ENCODE results near the gene ADA.
"Not testable (repeated sequence)": the region's sequence is repeated elsewhere in the genome, so short reads cannot be mapped to it uniquely, and the experiment has no call there.

Gene ADA

DNA sequence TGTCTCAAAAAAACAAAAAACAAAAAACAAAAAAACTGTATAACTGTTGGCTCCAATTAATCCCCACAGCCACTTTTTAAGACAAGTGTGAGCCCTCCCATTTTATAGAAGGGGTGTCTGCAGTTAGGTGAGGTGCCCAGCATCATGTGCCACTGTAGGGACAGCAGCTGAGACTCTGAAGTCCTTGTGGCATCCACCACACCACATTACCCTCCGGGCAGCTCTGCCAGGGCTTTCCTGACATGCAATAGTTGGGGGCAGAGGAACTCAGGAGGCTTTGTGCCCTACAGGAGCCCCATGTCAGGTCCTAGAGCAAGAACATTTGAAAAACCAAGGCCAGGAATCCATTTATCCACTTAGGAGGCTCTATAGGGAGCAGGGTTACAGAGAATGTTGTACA is 51.8 kb downstream of the ADA start:
- DNase-seq (ENCODE audit: low spot score) = no peak

DNA sequence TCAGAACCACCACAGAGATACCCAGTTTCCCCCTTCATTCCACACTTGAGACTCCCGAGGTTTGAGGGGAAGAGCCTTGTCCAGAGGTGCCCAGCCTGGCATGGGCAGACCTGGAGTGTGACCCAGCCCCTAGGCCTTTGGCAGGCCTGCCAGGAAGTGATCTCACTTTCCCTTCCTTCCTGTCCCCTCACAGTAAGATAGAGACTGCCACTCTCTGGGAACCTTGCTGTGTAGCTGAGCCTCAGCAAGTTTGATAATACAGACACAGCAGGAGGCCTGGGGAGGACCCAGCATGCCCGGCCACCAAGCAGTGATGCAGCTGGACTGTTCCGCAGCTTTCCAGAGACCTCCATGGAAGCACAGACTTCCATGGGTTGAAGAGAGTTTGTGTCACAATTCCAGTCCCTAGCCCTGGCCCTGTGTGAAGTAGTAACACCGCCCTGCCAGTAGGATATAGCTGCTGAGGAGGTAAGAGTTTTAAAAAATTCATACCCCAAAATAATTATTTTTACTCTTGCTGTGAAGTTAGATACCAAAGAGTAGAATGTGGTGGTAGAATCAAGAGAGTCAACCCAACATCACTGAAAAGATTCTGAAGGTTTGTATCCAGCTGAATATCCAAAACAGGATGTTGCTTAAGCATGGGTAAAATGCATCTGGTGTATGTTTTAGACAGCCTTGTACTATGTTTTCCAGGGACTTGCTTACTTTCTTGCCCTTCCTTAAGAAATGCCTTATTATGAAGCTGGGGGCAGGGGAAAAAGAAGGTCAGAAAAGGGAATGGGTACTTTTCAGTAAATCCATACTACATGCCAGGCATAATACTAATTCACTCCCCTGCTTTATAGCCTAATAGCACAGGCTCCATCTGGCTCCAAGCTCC is 52.8 kb downstream of the ADA start:
- no peak for DNase-seq (ENCODE audit: low spot score)

DNA sequence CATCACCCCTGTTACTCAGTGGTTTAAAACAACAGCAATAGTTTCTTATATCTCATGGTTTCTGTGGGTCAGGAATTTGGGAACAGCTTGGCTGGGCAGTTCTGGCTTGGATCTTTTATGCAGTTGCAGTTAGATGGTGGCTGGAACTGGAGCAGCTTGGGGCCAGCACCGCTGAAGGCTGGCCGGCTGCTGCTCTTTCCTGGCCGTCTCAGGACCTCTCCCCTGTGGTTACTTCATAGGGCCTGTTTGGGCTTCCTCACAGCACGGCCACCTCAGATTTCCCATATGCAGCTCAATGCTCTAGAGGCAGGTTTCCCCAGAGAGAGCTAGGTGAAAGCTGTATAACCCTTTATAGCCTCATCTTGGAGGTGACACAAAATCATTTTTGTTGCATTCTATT is 53.6 kb downstream of the ADA start:
- DNase-seq (ENCODE audit: low spot score) = no peak

DNA sequence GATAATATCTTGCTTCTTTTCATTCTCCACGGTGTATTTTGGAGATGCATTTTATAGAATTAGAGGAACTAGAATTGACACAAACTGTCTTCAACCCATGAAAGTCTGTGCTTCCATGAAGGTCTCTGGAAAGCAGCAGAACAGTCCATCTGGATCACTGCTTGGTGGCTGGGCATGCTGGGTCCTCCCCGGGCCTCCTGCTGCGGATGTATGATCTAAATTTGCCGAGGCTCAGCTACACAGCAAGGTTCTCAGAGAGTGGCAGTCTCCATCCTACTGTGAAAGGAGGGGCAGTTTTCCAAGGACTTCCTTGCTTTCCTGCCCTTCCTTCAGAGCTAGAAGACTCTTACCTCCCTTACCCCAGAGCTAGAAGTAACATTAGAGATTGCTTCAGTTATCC is 54.0 kb downstream of the ADA start:
- no peak for DNase-seq (ENCODE audit: low spot score)

GRCh38 chr20:44596876-44597275 is 54.6 kb downstream of the ADA start:
- DNase-seq (ENCODE audit: low spot score) = no peak

GRCh38 chr20:44596010-44596409 is 55.5 kb downstream of the ADA start:
- DNase-seq (ENCODE audit: low spot score) = no peak

DNA sequence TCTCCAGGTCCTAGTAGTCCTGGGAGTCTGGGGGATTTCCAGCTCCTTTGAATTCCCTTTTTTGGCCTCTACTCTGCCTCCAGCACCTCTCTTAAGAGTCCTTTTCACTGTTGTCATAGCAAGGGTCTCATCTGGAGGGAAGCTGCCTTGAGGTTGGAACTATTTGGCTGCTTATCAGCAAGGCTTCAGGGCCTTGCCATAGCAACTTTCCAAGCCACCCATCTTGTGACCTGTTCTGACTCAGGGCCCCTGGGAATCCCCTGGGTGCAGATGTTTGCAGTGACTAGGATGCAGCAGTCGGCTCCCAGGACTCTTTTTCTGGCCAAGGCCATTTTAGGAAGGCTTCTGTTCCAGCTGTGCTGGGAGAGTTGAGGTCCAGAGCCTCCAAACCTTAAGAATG is 56.8 kb downstream of the ADA start:
- no peak for DNase-seq (ENCODE audit: low spot score)

DNA sequence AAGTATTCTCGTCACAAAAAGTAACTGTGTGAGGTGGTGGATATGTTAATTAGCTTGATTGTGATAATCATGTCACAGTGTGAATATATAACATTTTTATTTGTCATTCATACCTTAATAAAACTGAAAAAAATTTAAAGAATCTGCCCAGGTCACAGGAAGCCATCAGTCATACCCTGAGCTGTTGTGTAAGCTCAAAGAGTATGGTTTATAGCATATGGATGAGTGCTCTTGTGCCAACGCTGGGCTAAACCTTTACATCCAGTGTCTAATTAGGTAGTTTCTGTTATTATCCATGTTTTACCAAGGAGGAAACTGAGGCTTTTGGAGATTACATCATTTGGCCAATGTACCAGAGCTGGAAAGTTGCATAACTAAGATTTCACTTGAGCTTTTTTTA is 57.7 kb downstream of the ADA start:
- DNase-seq (ENCODE audit: low spot score) = no peak

DNA sequence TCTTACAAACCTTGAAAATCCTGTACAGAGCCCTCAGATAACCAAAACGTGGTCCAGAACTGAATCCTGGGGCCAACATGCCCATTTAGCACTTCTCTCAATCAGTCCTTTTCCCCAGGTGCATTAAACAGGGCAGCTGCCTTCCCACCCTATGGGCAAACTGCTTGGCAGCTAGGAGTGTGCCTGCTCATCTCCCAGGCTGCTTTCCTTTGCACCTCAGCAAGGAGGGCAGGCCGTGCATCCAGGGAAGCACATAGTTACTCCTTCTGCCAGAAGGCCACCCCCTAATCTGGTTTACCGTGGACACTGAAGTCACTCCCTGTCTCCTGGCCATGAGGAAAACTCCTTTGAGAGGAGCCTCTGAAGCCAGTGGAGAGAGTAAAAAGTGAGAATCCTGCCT is 59.1 kb downstream of the ADA start:
- no peak for DNase-seq (ENCODE audit: low spot score)

- DNase-seq (ENCODE audit: low spot score) = no peak
Observed at GRCh38 chr20:44590980-44591778, 60.3 kb downstream of the ADA start.

DNA sequence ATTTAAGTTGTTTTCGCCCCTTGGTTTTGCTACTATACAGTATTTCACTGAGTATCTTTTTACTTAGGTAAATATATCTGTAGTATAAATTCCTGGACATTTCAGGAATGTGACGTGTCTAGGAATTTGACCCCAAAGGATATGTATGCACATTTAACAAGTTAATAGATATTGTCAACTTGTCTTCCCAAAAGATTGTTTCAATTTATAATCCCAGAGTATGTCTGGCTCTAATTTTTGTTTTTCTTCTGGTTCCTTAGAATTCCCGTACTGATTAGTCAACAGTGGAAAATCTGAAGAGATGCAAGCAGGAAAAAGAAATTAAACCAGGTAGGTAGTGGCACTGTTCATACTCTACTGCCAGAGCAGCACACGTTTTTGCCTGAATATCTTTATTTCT is 62.0 kb downstream of the ADA start:
- no peak for DNase-seq (ENCODE audit: low spot score)

GRCh38 chr20:44588321-44588720 is 63.2 kb downstream of the ADA start:
- DNase-seq (ENCODE audit: low spot score) = not testable (repeated sequence)

DNA sequence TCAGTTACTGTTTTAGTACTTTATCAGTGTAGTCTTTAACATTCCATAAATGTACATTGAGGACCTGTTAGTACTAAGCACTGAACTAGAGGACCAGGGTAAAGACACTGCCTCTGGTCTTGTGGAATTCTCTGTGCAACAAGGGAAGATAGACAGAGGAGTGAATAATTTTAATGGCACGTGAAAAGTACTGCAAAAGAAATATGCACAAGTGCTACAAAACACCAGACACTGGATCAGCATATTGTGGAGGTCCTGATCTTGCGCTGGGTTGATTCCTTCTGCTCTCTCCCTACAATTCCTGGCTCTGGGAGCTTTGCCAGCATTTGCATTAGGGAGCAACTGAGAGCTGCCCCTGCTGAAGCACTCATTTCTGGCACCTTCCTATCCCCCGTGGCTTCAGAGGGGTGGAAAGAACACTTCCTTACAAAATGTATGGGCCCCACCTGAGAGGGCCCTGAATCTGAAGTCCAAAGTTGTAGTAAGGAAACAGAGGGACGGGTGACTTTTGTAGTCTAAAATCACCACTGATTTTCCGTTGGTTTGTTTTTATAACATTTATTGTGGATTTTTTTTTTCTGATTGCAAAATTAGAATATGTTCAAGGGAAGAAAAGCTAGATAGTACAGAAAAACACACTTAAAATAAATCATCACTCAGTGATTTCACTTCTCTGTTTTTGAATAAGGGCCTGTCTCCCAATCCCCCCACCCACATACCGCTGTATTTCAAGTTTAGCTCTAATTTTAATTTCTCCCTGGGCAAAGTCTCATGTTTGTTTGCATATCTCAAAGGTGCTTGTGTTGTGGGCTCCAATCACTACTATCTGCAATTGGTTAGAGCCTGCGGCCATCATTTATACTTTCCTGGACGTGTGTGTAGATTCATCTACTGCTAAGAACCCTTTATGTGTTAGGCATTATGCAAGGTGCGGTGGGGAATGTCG is 64.2 kb downstream of the ADA start:
- DNase-seq (ENCODE audit: low spot score) = no peak

GRCh38 chr20:44586289-44586911 is 65.1 kb downstream of the ADA start:
- DNase-seq (ENCODE audit: low spot score) = no peak

DNA sequence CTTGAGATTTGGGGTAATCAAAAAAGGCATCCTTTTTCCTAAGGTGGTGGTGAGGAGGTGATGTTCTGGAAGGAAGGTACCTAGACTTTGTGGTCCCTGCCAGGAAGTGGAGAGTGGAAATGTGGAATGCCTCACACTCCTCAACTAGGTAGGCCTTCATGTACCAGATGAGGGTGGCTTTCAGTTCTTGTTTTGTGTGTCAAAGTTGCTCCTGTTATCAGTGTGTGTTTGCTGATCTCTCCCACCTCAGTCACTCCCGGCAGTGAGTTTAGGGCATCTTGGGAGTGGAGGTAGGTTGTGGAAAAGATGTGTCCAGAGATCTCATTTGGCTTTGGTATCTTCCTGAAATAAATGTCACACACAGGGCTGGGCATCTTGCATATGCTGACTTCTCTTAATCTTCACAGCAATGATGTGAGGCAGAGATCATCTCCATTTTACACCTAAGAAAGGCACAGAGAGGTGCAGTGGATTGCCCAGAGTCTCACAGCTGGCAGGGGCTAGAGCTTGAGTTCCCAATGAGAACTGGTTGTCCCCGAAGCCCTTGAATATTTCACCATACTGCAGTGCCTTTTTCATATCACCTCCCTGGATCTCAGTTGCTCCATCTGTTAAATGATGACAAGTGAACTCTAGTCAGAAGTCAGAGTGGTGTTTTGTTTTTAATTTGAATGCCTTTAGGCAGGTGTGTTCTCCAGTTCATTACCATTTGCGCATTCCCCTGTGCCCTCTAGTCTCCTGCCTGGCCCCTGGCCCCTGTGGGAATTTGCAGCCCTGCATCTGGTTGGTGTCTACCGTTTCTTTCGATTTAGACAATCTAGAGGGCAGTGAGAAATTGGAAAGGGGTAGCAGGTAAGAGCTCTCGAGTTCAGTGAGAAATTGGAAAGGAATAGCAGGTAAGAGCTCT is 66.2 kb downstream of the ADA start:
- DNase-seq (ENCODE audit: low spot score) = no peak

DNA sequence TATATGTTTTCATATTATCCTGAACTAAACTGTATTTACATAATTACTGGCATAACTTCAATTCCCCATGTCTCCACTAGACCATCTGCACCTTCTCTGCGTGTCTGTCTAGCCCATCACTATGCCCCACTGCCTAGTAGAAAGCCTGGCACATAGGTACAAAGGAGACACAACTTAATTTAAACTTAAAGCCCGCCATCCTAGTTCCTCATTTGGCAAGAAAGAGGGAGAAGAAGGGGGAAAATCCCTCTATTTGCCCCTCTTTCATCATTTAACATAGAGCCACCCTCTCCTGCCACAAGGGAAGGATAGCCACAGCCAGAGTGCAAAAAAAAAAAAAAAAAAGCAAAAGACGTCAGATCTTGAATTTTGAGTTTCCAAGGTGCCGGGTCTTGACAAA is 67.3 kb downstream of the ADA start:
- no peak for DNase-seq (ENCODE audit: low spot score)

DNA sequence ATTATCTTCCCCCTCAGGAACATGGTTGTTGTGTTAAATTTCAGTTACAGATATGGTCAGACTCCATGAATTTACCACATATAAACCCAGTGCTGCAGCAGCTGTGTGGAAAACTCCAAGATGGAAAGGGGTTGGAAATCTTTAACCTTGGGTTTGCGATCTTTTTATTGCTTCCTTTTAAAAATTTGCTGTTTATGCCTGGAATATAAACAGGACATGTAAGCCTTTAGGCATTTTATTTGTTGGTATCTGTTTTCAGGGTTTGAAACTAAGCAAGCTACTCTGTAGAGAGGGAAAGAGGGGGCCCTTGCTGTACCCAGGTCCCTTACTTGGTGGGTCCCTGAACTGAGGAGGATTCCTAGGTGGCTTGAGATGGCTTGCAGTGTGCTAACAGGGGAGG is 68.3 kb downstream of the ADA start:
- DNase-seq (ENCODE audit: low spot score) = no peak

GRCh38 chr20:44582311-44583025 is 69.0 kb downstream of the ADA start, which contains the start of gene PKIG:
Gene PKIG, plus strand, starts transcription at chr20:44582579. Its CDS starts 31,978 bp downstream, at chr20:44614557.
- DNase-seq (ENCODE audit: low spot score) = no peak

DNA sequence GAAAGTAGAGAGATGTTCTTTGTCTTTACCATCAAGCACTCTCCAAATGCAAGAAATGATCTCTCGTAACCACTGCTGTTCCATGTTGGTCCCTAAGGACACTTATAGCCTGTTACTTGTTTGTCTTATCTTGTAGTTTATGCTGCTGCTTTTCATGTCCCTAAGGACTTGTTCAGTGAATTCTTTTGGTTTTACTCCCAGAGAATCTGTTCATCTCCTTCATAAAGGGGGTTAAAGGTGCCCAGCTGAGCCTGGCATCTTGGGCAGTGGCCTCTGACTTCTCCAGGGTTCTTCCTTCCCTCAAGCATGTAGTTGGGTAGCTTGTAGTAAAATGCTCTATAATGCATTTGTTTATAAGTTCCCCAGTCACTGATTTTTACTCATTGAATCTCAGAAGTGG is 70.0 kb downstream of the ADA start:
- DNase-seq (ENCODE audit: low spot score) = no peak
